Fibroblast of lung (primary cell): ENCODE data around the gene TWF1. TPM values are rescaled to one million over a fixed set of nuclear protein-coding genes. Genes with fewer than 3 reads are reported as not detected.

Source experiments
- DNase-seq, 2 donors: peaks; one replicate each; pipeline versions ENCODE4 v3.0.0 to v3.0.0-alpha.2; 2010; ENCODE audit warnings: low read depth in 2 of 2
- H2AFZ ChIP-seq: 2 replicates; pipeline ENCODE4 v1.5.1; 2012; ENCODE audit warnings: low read length, control low read depth, inconsistent platforms
- H3K27ac ChIP-seq: 2 replicates; pipeline ENCODE4 v1.5.1; 2011; ENCODE audit warnings: low read length, control low read depth; ENCODE audit not compliant: insufficient read depth
- H3K27me3 ChIP-seq: 2 replicates; pipeline ENCODE4 v1.5.1; 2011; ENCODE audit warnings: mild to moderate bottlenecking, low read length; ENCODE audit not compliant: control insufficient read depth, insufficient read depth
- H3K36me3 ChIP-seq: 2 replicates; pipeline ENCODE4 v1.5.1; 2011; ENCODE audit warnings: low read length; ENCODE audit not compliant: control insufficient read depth, insufficient read depth
- H3K4me1 ChIP-seq: 2 replicates; pipeline ENCODE4 v1.5.1; 2011; ENCODE audit warnings: low read length; ENCODE audit not compliant: control insufficient read depth, insufficient read depth; ENCODE audit errors: extremely low read depth
- H3K4me2 ChIP-seq: 2 replicates; pipeline ENCODE4 v1.5.1; 2011; ENCODE audit warnings: low read length, control low read depth; ENCODE audit not compliant: insufficient read depth; ENCODE audit errors: extremely low read depth
- H3K4me3 ChIP-seq, 4 experiments: fragments of 200-600 bp in 1 of 4; sonication (generic) in 1 of 4; replicated peaks in 1 of 4; 2 replicates each; pipeline ENCODE4 v1.5.1; 2011 to 2016; ENCODE audit warnings: low read length in 4 of 4, low read depth in 3 of 4, mild to moderate bottlenecking in 3 of 4, control low read depth in 2 of 4, inconsistent platforms in 1 of 4, mixed read lengths in 1 of 4; ENCODE audit not compliant: insufficient read depth in 1 of 4; ENCODE audit errors: control extremely low read depth in 1 of 4
- H3K79me2 ChIP-seq: 2 replicates; pipeline ENCODE4 v1.5.1; 2012; ENCODE audit warnings: mild to moderate bottlenecking, low read length, inconsistent platforms; ENCODE audit not compliant: control insufficient read depth, insufficient read depth
- H3K9ac ChIP-seq: 2 replicates; pipeline ENCODE4 v1.5.1; 2011; ENCODE audit warnings: mild to moderate bottlenecking, low read length, control low read depth; ENCODE audit not compliant: insufficient read depth
- H3K9me3 ChIP-seq: 2 replicates; pipeline ENCODE4 v1.5.1; 2012; ENCODE audit warnings: low read depth, low read length; ENCODE audit not compliant: control insufficient read depth, insufficient read depth
- H4K20me1 ChIP-seq: 2 replicates; pipeline ENCODE4 v1.5.1; 2011; ENCODE audit warnings: low read length; ENCODE audit not compliant: control insufficient read depth, insufficient read depth; ENCODE audit errors: extremely low read depth
- CTCF ChIP-seq, 2 donors: IDR thresholded peaks in 1 of 2; conservative IDR thresholded peaks in 1 of 2; 1 replicate in 1 of 2; 2 replicates in 1 of 2; pipeline ENCODE4 v1.5.1; 2011 to 2012; ENCODE audit warnings: low read length in 2 of 2, control low read depth in 1 of 2, inconsistent platforms in 1 of 2, low read depth in 1 of 2, mild to moderate bottlenecking in 1 of 2
- EZH2 ChIP-seq: IDR thresholded peaks from 2 replicates; pipeline ENCODE4 v1.5.1; 2012; ENCODE audit warnings: low read length, control low read depth, mild to moderate bottlenecking; ENCODE audit errors: missing control alignments
- polyA plus RNA-seq, 2 donors: library from polyadenylated mRNA; depleted of rRNA in 1 of 2; stranded (reverse) in 1 of 2; unstranded in 1 of 2; fragments of >200 nt; gene quantifications; 2 replicates each; pipeline ENCODE4 v1.2.1, GENCODE V29; 2011 to 2012; ENCODE audit warnings: missing spikeins in 1 of 2
- total RNA-seq: library from RNA; depleted of rRNA; stranded (reverse); fragments of >200 nt; gene quantifications from 2 replicates; pipeline ENCODE4 v1.2.1, GENCODE V29; 2014

The TWF1 gene
- total and polyA plus RNA-seq, 2 donors (not counting 1 experiment from before 2014, with no cell fraction given): 117 to 140 TPM

- Histone ChIP-seq H3K4me2 (no peak overlapping the region), H3K36me3 (no peaks in the 10 kb centered on the region), H3K27me3 (no peaks in the 10 kb centered on the region)
These were observed 55.3 kb downstream of the TWF1 start for GRCh38 chr12:43750814-43751213.

GRCh38 chr12:43749016-43749415 lies 57.1 kb downstream of the TWF1 start:
- no peak overlapping the region for H3K27ac ChIP-seq
- H3K36me3 ChIP-seq: no peaks in the 10 kb centered on the region
- no peaks in the 10 kb centered on the region for H4K20me1 ChIP-seq
- H3K4me1 ChIP-seq: no peaks in the 10 kb centered on the region
- H3K9me3 ChIP-seq: no peaks in the 10 kb centered on the region
- no peak overlapping the region for H3K4me3 ChIP-seq
- TF ChIP-seq CTCF (conservative IDR thresholded peaks at IDR 0.05 in 1 of 2, IDR thresholded peaks at IDR 0.05 in 1 of 2; ENCODE audit: low read depth in 1 of 2, low read length in 2 of 2): no peak
- TF ChIP-seq EZH2: no peak
- H3K4me2 ChIP-seq: no peak overlapping the region
- H3K9ac ChIP-seq: no peak overlapping the region
- DNase-seq: no peak
- H2AFZ ChIP-seq: no peak overlapping the region
- H3K27me3 ChIP-seq: no peaks in the 10 kb centered on the region
- H3K79me2 ChIP-seq: no peaks in the 10 kb centered on the region

More at GRCh38 chr12:43750814-43751213, 55.3 kb downstream of the TWF1 start:
- Histone ChIP-seq H3K9ac (no peak overlapping the region), H3K4me1 (no peaks in the 10 kb centered on the region), H2AFZ (no peak overlapping the region), H3K9me3 (no peaks in the 10 kb centered on the region), H3K27ac (no peak overlapping the region), H3K79me2 (no peaks in the 10 kb centered on the region), H4K20me1 (no peaks in the 10 kb centered on the region), H3K4me3 (no peak overlapping the region)
- TF ChIP-seq EZH2: no peak
- TF ChIP-seq CTCF (conservative IDR thresholded peaks at IDR 0.05 in 1 of 2, IDR thresholded peaks at IDR 0.05 in 1 of 2; ENCODE audit: low read depth in 1 of 2, low read length in 2 of 2): no peak
- no peak for DNase-seq

- no peak overlapping the region for H3K4me3 ChIP-seq
- no peak overlapping the region for H3K27ac ChIP-seq
- H3K79me2 ChIP-seq: no peaks in the 10 kb centered on the region
- TF ChIP-seq CTCF (conservative IDR thresholded peaks at IDR 0.05 in 1 of 2, IDR thresholded peaks at IDR 0.05 in 1 of 2; ENCODE audit: low read depth in 1 of 2, low read length in 2 of 2) (no peak), EZH2 (no peak)
- DNase-seq: no peak
- H3K4me1 ChIP-seq: peaks cover 5% of the 10 kb centered on the region
- no peak overlapping the region for H2AFZ ChIP-seq
- H4K20me1 ChIP-seq: no peaks in the 10 kb centered on the region
- no peaks in the 10 kb centered on the region for H3K27me3 ChIP-seq
- H3K4me2 ChIP-seq: no peak overlapping the region
- H3K9me3 ChIP-seq: no peaks in the 10 kb centered on the region
- H3K9ac ChIP-seq: no peak overlapping the region
- no peaks in the 10 kb centered on the region for H3K36me3 ChIP-seq
These were observed 61.3 kb downstream of the TWF1 start for GRCh38 chr12:43744826-43745225.

Other genes starting within 250 kb of the TWF1 start
- 14.4 and 17.0 TPM in 2 replicates for gene PUS7L, start 47.5 kb downstream of the TWF1 start, total RNA-seq
- gene PUS7L, start 47.5 kb downstream of the TWF1 start, polyA plus RNA-seq: 10.9 and 11.2 TPM in 2 replicates
- 20.0 and 27.6 TPM in 2 replicates for gene IRAK4, start 47.4 kb downstream of the TWF1 start, total RNA-seq
- 19.4 and 19.7 TPM in 2 replicates for gene IRAK4, start 47.4 kb downstream of the TWF1 start, polyA plus RNA-seq
- gene TMEM117, start 29.8 kb upstream of the TWF1 start, total RNA-seq: 6.2 and 7.6 TPM in 2 replicates
- gene TMEM117, start 29.8 kb upstream of the TWF1 start, polyA plus RNA-seq: 4.8 and 7.8 TPM in 2 replicates